NCI-H1436 treated with DMSO at 0.1 percent for 48 hours (cell line): ENCODE results near the gene SMURF1.

Experiments
- DNase-seq: peaks from one replicate; lab custom pipeline; 2025; lab: John Stamatoyannopoulos, UW

Gene SMURF1

DNA sequence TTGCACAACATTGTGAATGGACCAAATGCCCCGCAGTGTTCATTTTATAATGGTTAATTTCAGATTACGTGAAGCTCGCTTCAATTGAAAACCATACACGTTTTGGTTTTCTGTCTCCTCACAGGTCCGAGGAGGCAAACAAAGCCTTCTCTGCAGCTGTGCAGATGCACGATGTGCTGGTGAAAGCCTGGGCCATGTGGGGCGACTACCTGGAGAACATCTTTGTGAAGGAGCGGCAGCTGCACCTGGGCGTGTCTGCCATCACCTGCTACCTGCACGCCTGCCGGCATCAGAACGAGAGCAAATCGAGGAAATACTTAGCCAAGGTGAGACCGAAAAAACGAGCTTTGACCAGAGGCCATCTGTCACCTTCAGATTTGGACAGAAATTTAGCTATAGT is 155.3 kb downstream of the SMURF1 start:
- DNase-seq, result no peak

DNA sequence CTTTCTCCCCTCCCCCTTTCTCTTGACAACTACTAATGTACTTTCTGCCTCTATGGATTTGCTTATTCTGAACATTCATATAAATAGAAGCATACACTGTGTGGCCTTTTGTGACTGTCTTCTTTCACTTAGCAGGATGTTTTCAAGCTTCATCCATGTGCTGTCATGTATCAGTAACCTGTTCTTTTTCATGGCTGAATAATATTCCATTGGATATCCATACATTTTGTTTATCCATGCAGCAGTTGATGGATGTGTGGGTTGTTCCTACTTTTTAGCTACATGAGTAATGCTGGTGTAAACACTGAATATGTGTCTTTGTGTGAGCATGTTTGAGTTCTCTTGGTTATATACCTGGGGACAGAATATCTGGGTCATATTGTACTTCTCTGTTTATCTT is 158.0 kb downstream of the SMURF1 start:
- DNase-seq, result no peak

DNA sequence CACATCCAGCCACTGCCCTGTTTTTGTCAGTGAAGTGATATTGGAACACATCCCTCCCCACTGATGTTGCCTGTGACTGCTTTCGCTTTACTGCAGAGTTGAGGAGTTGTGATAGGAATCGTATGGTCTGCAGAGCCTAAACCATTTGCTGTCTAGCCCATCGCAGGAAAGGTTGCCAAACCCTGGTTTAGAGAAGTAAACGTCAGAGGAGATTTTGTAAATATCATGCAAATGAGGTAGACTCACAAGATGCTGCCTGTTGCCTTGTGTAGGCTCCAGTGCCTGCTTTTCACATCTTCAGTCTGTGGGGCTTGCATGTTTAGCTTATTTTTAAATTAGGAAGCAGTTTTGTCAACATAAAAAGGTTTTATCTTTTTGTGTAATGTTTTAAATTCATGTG is 158.5 kb downstream of the SMURF1 start:
- DNase-seq, result no peak

DNA sequence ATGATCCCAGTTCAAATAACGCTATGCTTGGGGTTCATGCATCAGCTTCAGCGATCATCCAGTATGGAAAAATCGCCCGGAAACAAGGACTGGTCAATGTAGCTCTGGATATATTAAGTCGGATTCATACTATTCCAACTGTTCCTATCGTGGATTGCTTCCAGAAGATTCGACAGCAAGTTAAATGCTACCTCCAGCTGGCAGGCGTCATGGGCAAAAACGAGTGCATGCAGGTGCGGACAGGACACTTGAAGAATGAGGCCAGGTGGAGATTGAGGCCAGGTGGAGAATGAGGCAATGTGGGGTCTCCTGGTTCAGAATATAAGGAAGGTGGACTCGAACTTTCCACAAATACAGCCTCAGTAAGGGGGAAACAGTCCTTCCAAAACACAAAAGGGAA is 159.8 kb downstream of the SMURF1 start:
- no peak for DNase-seq

DNA sequence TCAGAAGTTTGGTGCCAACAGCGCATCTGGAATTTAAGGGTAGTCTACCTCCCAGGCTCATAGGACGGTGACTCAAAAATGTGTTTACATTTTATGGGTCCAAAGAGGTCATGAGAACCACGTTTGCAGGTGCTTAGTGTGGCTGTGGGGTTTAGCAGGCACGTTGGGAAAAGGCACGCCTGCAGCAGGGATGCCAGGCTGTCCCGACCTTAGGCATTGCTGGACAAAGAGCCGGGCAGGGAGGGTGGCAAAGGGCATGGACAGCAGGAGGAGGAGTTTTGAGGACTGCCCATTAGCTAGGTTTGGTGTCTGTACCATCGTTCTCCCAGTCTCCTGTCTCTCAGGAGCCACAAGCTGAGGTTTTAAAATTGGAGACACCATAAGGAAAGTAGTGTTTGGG is 161.2 kb downstream of the SMURF1 start:
- DNase-seq, result no peak

DNA sequence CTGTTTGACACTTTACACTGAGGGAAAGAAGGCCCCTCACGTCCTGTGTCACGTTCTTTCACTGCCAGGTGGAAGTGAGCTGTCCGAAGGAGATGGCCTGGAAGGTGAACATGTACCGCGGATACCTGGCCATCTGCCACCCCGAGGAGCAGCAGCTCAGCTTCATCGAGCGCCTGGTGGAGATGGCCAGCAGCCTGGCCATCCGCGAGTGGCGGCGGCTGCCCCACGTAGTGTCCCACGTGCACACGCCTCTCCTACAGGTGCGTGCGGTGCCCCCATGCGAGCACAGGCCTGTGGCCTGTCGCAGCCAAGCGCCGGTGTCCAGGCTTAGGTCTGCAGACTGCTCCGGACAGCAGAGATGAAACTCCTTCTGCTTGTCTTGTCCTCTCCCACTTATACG is 162.2 kb downstream of the SMURF1 start:
- no peak for DNase-seq

DNA sequence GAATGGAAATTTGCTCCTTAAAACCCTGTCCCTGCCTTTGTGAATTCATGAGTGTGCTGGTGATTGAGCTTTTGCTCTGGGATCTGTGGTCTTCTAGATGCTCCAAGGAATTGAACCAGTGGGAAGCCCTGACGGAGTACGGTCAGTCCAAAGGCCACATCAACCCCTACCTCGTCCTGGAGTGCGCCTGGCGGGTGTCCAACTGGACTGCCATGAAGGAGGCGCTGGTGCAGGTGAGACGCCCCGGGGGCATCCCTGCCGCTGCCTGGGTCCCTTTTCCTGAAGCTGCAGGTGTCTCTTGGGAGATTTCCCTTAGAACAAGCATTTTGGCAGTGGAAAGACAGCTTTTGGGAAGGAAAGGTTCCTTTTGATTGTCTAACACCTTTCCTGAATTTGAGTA is 165.2 kb downstream of the SMURF1 start:
- DNase-seq, result no peak
